ENCODE data around the gene REG3A.

The REG3A gene

GRCh38 chr2:79116997-79117928, 42.3 kb downstream of the REG3A start:
- no peak overlapping the region for H3K4me3 ChIP-seq (ENCODE audit: low read depth, low read length)
- CTCF ChIA-PET: no interaction called here
- TF ChIP-seq, protein P1, sequence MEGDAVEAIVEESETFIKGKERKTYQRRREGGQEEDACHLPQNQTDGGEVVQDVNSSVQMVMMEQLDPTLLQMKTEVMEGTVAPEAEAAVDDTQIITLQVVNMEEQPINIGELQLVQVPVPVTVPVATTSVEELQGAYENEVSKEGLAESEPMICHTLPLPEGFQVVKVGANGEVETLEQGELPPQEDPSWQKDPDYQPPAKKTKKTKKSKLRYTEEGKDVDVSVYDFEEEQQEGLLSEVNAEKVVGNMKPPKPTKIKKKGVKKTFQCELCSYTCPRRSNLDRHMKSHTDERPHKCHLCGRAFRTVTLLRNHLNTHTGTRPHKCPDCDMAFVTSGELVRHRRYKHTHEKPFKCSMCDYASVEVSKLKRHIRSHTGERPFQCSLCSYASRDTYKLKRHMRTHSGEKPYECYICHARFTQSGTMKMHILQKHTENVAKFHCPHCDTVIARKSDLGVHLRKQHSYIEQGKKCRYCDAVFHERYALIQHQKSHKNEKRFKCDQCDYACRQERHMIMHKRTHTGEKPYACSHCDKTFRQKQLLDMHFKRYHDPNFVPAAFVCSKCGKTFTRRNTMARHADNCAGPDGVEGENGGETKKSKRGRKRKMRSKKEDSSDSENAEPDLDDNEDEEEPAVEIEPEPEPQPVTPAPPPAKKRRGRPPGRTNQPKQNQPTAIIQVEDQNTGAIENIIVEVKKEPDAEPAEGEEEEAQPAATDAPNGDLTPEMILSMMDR (IDR thresholded peaks at IDR 0.05; ENCODE audit: insufficient read depth, low read length, missing control alignments): no peak
- no peak for DNase-seq (ENCODE audit: low read depth, low spot score)
- POLR2A ChIA-PET: no interaction called here

GRCh38 chr2:79114797-79115494, 44.6 kb downstream of the REG3A start:
- TF ChIP-seq, protein P1 (IDR thresholded peaks at IDR 0.05; ENCODE audit: insufficient read depth, low read length, missing control alignments): no peak
- no peak for DNase-seq (ENCODE audit: low read depth, low spot score)
- ChIA-PET POLR2A (no interaction called here), CTCF (no interaction called here)
- no peak overlapping the region for H3K4me3 ChIP-seq (ENCODE audit: low read depth, low read length)

DNA sequence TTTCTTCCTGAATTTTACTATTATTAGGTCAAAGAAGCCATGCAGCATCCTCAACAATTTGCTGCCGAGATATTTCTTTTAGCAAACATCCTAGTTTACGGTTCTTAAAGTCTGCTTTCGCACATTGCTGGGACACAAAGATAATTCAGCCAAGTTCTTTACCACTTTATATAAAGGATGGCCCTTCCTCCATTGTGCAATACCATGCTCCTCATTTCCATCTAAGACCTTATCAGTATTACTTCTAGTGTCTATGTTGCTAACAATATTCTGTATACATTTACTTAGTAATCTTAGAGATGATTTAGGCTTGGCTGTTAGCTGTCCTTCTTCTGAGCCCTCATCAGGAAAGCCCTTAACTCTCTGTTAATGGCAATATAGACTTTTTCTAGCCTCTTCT, 47.3 kb downstream of the REG3A start:
- POLR2A ChIA-PET: no interaction called here
- no peak for DNase-seq (ENCODE audit: low read depth, low spot score)
- TF ChIP-seq, protein P1 (IDR thresholded peaks at IDR 0.05; ENCODE audit: insufficient read depth, low read length, missing control alignments): no peak
- CTCF ChIA-PET: no interaction called here
- H3K4me3 ChIP-seq (ENCODE audit: low read depth, low read length): no peak overlapping the region
